HUES48 (cell line): ENCODE results near the gene NT5C3B.

Experiments
- H3K27ac ChIP-seq: one replicate; pipeline ENCODE4 v1.7.0; 2013; ENCODE audit warnings: low read depth, low read length, inconsistent platforms
- H3K27me3 ChIP-seq: 2 replicates; pipeline ENCODE4 v1.6.1; 2013; ENCODE audit warnings: mild to moderate bottlenecking, low read length; ENCODE audit not compliant: control insufficient read depth, insufficient read depth
- H3K36me3 ChIP-seq: 2 replicates; pipeline ENCODE4 v1.6.1; 2013; ENCODE audit warnings: low read length; ENCODE audit not compliant: control insufficient read depth, insufficient read depth
- H3K4me1 ChIP-seq: 2 replicates; pipeline ENCODE4 v1.6.1; 2013; ENCODE audit warnings: mild to moderate bottlenecking, low read length; ENCODE audit not compliant: control insufficient read depth, insufficient read depth
- H3K4me3 ChIP-seq: 2 replicates; pipeline ENCODE4 v1.5.1; 2013; ENCODE audit warnings: mild to moderate bottlenecking, low read depth, low read length
- H3K9ac ChIP-seq: 2 replicates; pipeline ENCODE4 v1.6.1; 2013; ENCODE audit warnings: mild to moderate bottlenecking, low read depth, low read length, moderate library complexity
- H3K9me3 ChIP-seq: 2 replicates; pipeline ENCODE4 v1.6.1; 2013; ENCODE audit warnings: low read length; ENCODE audit not compliant: control insufficient read depth, insufficient read depth

Gene NT5C3B

DNA sequence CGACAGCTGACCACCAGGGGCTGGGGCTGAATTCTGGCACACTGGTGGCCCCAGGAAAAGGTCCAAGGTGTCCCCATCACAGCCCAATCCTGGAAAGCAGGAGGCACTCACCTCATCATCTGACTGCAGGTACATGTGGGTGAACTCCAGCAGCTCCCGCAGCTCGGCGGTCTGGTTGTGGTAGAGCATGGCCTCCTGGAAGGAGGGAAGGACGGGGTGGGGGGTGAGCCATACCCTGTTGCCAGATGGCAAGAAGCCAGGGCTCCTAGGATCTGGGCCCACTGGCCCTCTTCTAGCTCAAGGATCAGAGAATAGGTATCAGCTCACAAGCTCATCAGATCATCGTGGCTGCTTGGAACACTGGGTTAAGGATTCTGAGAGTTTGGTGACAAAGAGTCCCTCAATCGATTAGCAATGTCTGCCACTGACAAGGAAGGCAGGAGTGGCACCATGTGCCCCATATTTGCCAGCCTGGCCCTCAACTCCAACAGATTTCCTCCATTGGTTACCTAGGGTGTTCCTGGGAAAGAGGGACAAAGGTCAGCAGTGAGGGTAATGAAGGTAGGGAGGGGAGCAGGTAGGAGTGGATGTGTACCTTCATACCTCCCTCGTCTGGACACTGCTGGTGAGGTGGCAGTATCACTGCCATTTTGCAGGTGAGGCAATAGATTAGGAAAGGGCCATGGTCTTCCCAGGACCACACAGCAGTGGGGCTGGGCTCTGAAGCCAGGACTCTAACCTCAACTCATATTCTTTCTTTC lies 29.2 kb downstream of the NT5C3B start:
- peaks cover 6% of the 10 kb centered on the region for H3K27me3 ChIP-seq
- no peaks in the 10 kb centered on the region for H3K9me3 ChIP-seq
- H3K4me1 ChIP-seq: peaks cover 4% of the 10 kb centered on the region; the same call in 1 of the 2 replicates
- no peak overlapping the region for H3K4me3 ChIP-seq
- H3K9ac ChIP-seq: no peak overlapping the region
- H3K36me3 ChIP-seq: peaks cover 7% of the 10 kb centered on the region
- no peak overlapping the region for H3K27ac ChIP-seq

DNA sequence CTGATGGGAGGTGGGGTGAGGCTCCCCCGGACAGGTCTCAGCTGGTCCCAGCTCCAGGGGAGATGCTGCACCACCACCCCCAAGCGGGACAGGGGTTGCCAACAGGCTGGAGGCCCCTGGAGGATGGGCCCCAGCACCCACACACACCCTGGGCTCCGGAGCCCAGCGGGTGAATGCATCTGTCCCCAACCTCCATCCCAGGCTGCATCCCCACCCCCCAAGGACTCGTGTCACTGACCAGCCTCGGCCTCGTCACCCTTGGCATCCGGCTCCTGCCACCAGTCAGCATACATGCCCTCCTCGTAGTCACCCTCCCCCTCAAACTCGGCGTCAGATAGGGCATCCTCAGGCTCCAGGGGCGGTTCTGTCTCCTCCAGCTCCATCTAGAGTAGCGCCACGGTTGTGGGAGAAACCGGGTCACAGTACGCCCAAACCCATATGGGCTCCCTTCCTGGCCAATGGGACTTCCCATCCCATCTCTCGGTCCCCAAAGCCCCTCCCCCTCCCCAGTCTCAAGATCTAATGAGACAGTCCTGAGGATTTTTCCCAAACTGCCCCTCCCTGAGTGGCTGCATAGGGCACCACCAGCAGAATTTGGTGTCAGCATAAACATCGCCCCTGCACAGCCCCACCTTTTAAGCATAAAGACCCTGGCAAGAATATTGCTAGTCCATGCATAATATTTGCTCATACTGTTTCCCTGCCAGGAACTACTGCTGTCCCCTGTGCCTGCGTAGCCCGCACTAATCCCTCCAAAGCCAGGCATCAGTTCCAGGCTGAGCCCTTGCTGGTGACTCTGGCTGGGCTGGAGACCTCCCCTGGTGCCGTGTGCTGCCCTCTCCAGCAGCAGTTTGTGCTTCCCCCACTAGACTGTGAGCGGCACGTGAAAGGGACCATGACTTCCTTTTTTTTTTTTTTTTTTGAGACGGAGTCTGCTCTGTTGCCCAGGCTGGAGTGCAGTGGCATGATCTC lies 32.7 kb downstream of the NT5C3B start:
- Histone ChIP-seq H3K4me1 (peaks cover 7% of the 10 kb centered on the region), H3K4me3 (no peak overlapping the region), H3K27ac (peak overlapping the region; percentile 10), H3K27me3 (no peaks in the 10 kb centered on the region), H3K36me3 (peaks cover 4% of the 10 kb centered on the region), H3K9ac (no peak overlapping the region), H3K9me3 (no peaks in the 10 kb centered on the region)

DNA sequence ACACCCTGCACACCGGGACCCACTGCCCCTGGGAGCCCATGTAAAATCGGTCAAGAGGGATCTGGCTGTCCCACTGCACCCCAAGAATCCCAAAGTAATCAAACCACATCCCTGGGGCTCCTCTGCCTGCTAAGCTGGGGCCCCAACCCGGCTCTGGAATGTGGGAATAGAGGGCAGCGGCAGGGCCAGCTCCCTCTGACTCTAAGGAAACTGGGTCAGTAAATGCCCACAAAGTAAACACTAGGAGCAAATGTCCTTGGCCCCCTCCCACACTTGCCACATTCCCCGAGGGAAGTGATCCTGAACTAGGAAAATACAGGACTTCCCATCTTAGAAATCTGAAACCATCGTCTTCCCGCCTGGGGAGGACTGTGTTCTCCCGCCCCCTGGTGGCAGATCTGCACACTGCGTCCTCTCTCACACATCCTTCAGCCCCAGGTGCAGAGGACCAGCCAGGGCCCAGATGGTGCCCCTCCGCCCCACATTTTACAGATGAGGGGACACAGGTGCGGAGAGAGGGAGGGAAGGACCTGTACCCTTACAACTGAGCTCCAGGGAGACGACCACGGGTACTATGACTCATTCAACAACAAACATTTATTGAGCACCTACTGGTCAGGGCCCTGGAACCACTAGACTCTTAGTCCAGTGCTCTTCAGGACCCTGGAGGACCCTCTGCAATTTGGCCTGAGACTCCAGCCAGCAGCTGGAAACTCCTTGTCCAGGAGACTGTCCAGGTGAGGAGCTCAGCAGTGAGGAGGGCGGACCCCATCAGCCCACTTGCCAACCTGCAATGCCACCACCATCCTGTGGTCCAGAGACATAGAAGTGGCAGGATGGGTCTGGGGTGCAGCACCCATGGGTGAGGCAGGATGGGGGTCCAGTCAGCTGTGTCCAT lies 34.4 kb downstream of the NT5C3B start:
- H3K9me3 ChIP-seq: no peaks in the 10 kb centered on the region
- H3K9ac ChIP-seq: no peak overlapping the region
- H3K27ac ChIP-seq: peak overlapping the region; percentile 77
- peaks cover 3% of the 10 kb centered on the region for H3K36me3 ChIP-seq
- no peaks in the 10 kb centered on the region for H3K27me3 ChIP-seq
- H3K4me3 ChIP-seq: peak overlapping the region; percentile 28; the same call in 1 of the 2 replicates
- peaks cover 7% of the 10 kb centered on the region for H3K4me1 ChIP-seq

DNA sequence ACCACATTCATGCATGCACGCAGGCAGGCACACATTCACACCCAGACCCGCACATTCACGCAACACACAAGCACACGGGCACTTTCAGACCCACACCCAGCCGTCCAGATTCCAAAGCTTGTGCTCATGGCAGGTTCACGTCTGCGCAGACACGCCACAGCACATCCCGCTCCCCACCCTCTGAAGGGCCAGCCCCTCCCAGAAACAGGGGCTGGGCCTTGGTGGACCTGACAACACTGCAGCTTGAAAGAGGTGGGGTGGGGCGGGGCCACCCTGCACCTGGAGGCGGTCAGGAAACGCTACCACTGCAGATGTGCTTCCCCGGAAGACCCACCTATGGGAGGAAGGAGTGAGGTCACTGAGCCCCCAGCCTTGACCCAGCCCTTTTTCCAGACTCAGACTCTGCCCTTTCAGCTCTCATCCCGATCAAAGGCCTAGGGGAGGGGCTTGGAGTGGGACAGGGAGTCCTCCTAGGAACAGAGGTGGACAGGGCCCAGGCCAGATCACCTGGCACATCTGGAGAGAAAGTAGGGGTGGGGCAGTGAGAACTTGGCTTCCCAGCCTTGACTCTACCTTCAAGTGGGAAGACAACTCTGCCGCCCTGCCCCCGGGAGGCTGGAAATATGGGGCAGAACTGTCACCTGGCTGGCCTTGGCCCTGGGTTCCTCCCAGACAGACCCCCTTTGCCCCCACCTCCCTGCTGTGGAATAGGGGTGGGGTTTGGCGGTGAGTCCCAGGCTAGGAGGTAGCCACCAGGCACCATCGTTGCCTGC lies 35.2 kb downstream of the NT5C3B start:
- peaks cover 7% of the 10 kb centered on the region for H3K4me1 ChIP-seq
- H3K27ac ChIP-seq: peak overlapping the region; percentile 77
- no peaks in the 10 kb centered on the region for H3K27me3 ChIP-seq
- no peaks in the 10 kb centered on the region for H3K9me3 ChIP-seq
- H3K9ac ChIP-seq: no peak overlapping the region
- no peaks in the 10 kb centered on the region for H3K36me3 ChIP-seq
- peak overlapping the region; percentile 28; the same call in 1 of the 2 replicates for H3K4me3 ChIP-seq

DNA sequence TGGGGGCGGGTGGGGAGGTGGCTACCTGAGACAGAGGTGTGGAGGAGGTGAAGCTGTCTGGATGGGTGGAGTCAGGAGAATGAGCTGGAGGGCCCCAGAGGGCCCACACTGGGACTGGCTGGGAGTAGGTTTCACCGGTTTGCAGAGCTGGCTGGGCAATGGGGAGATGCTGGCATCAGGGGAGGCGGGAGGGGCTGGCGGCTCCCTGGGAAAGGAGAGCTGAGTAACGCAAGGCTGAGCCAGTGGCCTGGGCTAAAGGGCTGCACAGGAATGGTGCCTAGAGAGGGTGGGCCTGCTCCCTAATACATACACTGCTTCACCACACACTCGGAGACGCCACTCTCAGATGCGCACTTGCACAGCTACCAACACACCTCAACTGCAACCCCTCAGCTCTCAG lies 36.7 kb downstream of the NT5C3B start:
- Histone ChIP-seq H3K4me1 (peaks cover 9% of the 10 kb centered on the region), H3K9me3 (no peaks in the 10 kb centered on the region), H3K9ac (no peak overlapping the region), H3K4me3 (no peak overlapping the region), H3K27ac (no peak overlapping the region), H3K27me3 (peaks cover 4% of the 10 kb centered on the region; the same call in 1 of the 2 replicates), H3K36me3 (no peaks in the 10 kb centered on the region)

DNA sequence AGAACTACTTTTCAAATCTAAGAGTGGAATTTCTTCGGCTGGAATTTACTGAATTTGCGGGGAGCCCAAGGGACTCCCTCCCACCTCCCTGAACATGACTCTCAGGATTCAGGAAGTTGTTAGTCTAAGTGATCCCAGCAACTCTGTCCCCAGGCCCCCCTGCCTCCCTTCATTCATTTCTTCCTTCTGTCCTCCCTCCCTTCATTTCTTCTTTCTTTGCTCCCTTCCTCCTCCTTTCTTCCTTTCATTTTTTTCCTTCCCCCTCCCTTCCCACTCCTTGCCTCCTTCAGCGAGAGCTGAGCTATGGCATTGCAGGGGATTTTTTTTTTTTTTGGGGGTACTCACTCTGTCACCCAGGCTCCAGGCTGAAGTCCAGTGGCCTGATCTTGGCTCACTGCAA lies 38.7 kb downstream of the NT5C3B start:
- H3K27me3 ChIP-seq: peaks cover 17% of the 10 kb centered on the region
- no peaks in the 10 kb centered on the region for H3K9me3 ChIP-seq
- no peak overlapping the region for H3K27ac ChIP-seq

DNA sequence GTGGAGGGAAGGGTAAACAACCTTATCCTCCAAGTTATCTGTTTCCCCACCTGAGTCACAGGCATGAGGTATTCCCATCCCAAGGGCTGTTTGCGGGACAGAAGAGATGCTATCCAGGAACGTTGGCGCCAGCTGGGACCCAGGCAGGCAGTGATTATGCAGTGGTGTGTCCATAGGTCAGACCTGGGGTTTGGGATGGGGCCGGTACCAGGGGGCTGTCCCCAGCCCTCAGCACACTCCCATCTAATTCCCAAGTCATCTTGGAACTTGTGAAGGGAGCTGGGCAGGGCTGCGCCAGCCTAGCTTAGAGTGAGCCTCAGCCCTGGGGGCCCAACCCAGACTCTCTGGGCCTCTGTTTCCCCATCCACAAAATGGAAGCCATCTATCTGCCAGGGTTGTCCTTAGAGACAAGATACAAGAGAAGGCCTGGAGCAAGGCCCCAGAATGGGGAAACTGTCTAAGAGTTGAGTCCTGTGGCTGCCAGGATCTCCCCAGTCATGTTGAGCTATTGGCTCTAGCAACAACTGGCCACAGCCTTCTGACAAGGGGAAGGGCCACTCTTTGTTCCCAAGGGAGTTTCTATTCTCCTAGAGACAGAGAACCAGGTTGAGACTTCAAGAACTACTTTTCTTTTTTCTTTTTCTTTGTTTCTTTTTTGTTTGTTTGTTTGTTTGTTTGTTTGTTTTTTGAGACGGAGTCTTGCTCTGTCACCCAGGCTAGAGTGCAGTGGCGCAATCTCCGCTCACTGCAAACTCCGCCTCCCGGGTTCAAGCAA lies 39.7 kb downstream of the NT5C3B start:
- no peaks in the 10 kb centered on the region for H3K36me3 ChIP-seq
- H3K4me1 ChIP-seq: peaks cover 24% of the 10 kb centered on the region
- no peak overlapping the region for H3K4me3 ChIP-seq
- no peaks in the 10 kb centered on the region for H3K9me3 ChIP-seq
- H3K27me3 ChIP-seq: peaks cover 17% of the 10 kb centered on the region
- H3K27ac ChIP-seq: no peak overlapping the region
- H3K9ac ChIP-seq: no peak overlapping the region

More for the DNA sequence above, 38.7 kb downstream of the NT5C3B start:
- peaks cover 26% of the 10 kb centered on the region for H3K4me1 ChIP-seq
- H3K9ac ChIP-seq: no peak overlapping the region
- H3K4me3 ChIP-seq: no peak overlapping the region
- H3K36me3 ChIP-seq: no peaks in the 10 kb centered on the region

DNA sequence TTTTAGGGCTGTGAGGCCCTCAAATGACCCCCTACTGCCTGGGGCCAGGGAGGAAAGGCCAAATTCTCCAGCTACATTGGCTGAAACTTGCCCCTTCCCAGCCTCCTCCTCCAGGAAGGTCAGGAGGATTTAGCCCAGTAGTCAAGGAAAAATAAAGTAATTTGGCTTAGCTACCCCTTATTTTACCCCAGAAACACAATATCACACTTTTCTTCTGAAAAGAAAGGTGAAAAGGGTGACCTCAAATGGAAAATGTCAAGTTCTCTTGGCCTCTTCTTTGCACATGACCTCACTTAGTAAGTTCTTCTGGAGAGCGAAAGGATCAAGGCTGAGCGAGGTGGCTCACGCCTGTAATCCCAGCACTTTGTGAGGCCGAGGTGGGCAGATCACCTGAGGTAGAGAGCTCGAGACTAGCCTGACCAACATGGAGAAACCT lies 41.5 kb downstream of the NT5C3B start:
- Histone ChIP-seq H3K36me3 (no peaks in the 10 kb centered on the region), H3K27me3 (peaks cover 17% of the 10 kb centered on the region), H3K9me3 (no peaks in the 10 kb centered on the region), H3K9ac (no peak overlapping the region), H3K27ac (no peak overlapping the region), H3K4me3 (no peak overlapping the region), H3K4me1 (peaks cover 19% of the 10 kb centered on the region)

DNA sequence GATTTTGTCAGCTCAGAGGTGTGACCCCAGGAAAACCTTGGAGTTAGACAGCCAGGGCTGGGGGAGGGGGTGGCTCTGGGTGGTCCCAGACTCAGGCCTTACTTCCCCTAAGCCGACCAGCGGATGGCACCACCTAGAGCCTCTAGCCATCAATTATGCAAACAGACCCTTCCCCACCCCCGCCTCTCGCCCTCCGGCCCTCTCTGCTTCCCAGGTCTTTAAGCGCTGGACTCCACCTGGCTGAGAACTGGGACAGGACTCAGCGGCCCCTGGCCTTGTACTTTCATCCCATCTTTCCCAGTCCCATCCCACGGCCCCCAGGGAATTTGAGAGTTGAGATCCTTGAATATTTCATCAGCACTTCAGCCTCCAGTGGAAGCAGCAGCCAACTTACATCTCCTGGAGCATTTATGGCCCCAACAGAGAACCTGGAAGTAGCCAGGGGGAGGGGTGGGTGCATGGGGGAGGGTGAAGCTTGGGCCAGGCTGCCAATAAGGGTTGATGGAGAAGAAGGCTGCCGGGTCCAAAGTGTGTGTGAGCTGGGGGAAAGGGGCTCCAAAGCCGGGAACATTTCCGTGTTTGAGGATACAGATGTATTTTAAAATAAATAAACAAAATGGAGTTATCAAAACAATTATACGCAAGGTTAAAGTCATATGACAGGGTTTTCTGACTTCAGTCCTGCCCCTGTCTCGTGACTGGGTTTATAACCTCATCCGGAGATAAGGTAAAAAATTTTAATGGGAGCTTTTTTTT lies 42.1 kb downstream of the NT5C3B start:
- H3K4me1 ChIP-seq: peaks cover 19% of the 10 kb centered on the region
- H3K9me3 ChIP-seq: no peaks in the 10 kb centered on the region
- no peaks in the 10 kb centered on the region for H3K36me3 ChIP-seq
- H3K27me3 ChIP-seq: peaks cover 17% of the 10 kb centered on the region
- H3K4me3 ChIP-seq: peak overlapping the region; percentile 41
- H3K27ac ChIP-seq: peak overlapping the region; percentile 80
- H3K9ac ChIP-seq: no peak overlapping the region
